Caco-2 (cell line): ENCODE data around the gene TRPV3. TPM values are rescaled to one million over a fixed set of nuclear protein-coding genes. Genes with fewer than 3 reads are reported as not detected.
"Not testable (repeated sequence)": the region's sequence is repeated elsewhere in the genome, so short reads cannot be mapped to it uniquely, and the experiment has no call there.

Experiments
- BruUV-seq: library from RNA; stranded (reverse); fragments of 400-500 nt; replicated peaks from 2 replicates; lab custom pipeline; 2021; lab: Mats Ljungman, UMichigan
- CTCF ChIA-PET: fragments of 300-600 bp; sonication (Branson Sonifier 250); formaldehyde crosslinking; loops from one replicate; lab custom pipeline; 2022; ENCODE audit warnings: antibody characterized with exemption; lab: Charles Lee
- POLR2A ChIA-PET: fragments of 300-600 bp; sonication (Branson Sonifier 250); formaldehyde crosslinking; loops from one replicate; lab custom pipeline; 2022; ENCODE audit warnings: antibody characterized with exemption; lab: Charles Lee
- DNase-seq, 2 experiments: peaks; one replicate each; pipeline versions ENCODE4 v3.0.0 to v3.0.0-alpha.2; 2020 to 2022
- H3K27me3 ChIP-seq: replicated peaks from 2 replicates; pipeline ENCODE4 v1.6.0; 2011; ENCODE audit warnings: low read length; ENCODE audit not compliant: control insufficient read depth, insufficient read depth
- H3K36me3 ChIP-seq: 2 replicates; pipeline ENCODE4 v1.5.1; 2011; ENCODE audit warnings: low read length; ENCODE audit not compliant: control insufficient read depth, insufficient read depth
- H3K4me1 ChIP-seq: fragments of 250-450 bp; sonication (Bioruptor Pico); 2 replicates; pipeline ENCODE4 v1.5.1; 2020; ENCODE audit warnings: mild to moderate bottlenecking
- H3K4me3 ChIP-seq: 2 replicates; pipeline ENCODE4 v1.5.1; 2011; ENCODE audit warnings: low read depth, mild to moderate bottlenecking, control low read depth, low read length
- H3K9me3 ChIP-seq: fragments of 250-450 bp; sonication (Bioruptor Pico); 2 replicates; pipeline ENCODE4 v1.5.1; 2020; ENCODE audit warnings: mild to moderate bottlenecking, moderate library complexity
- H3K27ac Mint-ChIP-seq: one replicate; pipeline ENCODE4 v1.8.0; 2022; ENCODE audit warnings: mixed read lengths; ENCODE audit not compliant: unreplicated experiment
- H3K27me3 Mint-ChIP-seq: one replicate; pipeline ENCODE4 v1.8.0; 2022; ENCODE audit warnings: mixed read lengths; ENCODE audit not compliant: insufficient read depth, unreplicated experiment
- H3K36me3 Mint-ChIP-seq: one replicate; pipeline ENCODE4 v1.8.0; 2022; ENCODE audit warnings: mild to moderate bottlenecking, mixed read lengths; ENCODE audit not compliant: insufficient read depth, unreplicated experiment
- H3K4me1 Mint-ChIP-seq: one replicate; pipeline ENCODE4 v1.8.0; 2022; ENCODE audit warnings: low read depth, mixed read lengths; ENCODE audit not compliant: unreplicated experiment
- H3K4me3 Mint-ChIP-seq: one replicate; pipeline ENCODE4 v1.8.0; 2022; ENCODE audit warnings: mild to moderate bottlenecking, moderate library complexity, mixed read lengths; ENCODE audit not compliant: unreplicated experiment
- H3K9me3 Mint-ChIP-seq: one replicate; pipeline ENCODE4 v1.8.0; 2022; ENCODE audit warnings: mixed read lengths; ENCODE audit not compliant: unreplicated experiment
- CTCF ChIP-seq, 2 experiments: fragments of 200-600 bp in 1 of 2; IDR thresholded peaks; 1 replicate in 1 of 2; 2 replicates in 1 of 2; pipeline versions ENCODE4 v1.5.1 to v1.8.0; 2011 to 2022; ENCODE audit warnings: antibody characterized with exemption in 1 of 2, control low read depth in 1 of 2, inconsistent platforms in 1 of 2, low read depth in 1 of 2, low read length in 1 of 2, mild to moderate bottlenecking in 1 of 2, moderate library complexity in 1 of 2; ENCODE audit not compliant: insufficient read depth in 1 of 2, severe bottlenecking in 1 of 2, unreplicated experiment in 1 of 2
- intact Hi-C: fragments of 100-400 bp; cut with micrococcal nuclease; formaldehyde crosslinking; loops from one replicate; pipeline ENCODE4 v1.10.0; 2022; ENCODE audit not compliant: unreplicated experiment
- total RNA-seq: library from RNA; stranded (reverse); gene quantifications from 2 replicates; pipeline ENCODE4 v1.2.3, GENCODE V29; 2022

The TRPV3 gene
- total RNA-seq, 1 experiment from 2014 or later: 8.4 TPM

GRCh38 chr17:3566551-3566950 is 8.9 kb upstream of the TRPV3 start:
- Histone ChIP-seq H3K4me3 (no peak overlapping the region), H3K4me1 (no peaks in the 10 kb centered on the region), H3K9me3 (no peaks in the 10 kb centered on the region), H3K27me3 (no peaks in the 10 kb centered on the region), H3K36me3 (no peaks in the 10 kb centered on the region)
- Mint-ChIP-seq H3K9me3 (no peaks in the 10 kb centered on the region), H3K4me3 (no peak overlapping the region), H3K36me3 (no peaks in the 10 kb centered on the region), H3K4me1 (no peaks in the 10 kb centered on the region), H3K27ac (no peak overlapping the region), H3K27me3 (no peaks in the 10 kb centered on the region)
- intact Hi-C loops: no loop called here
- ChIA-PET POLR2A (no interaction called here), CTCF (no interaction called here)
- TF ChIP-seq CTCF (IDR thresholded peaks at IDR 0.05; ENCODE audit: insufficient read depth in 1 of 2, low read depth in 1 of 2, low read length in 1 of 2, severe bottlenecking in 1 of 2, unreplicated experiment in 1 of 2): no peak
- BruUV-seq: no TSS peak
- no peak for DNase-seq

- no TSS peak for BruUV-seq
- DNase-seq: no peak
- Mint-ChIP-seq H3K4me3 (no peak overlapping the region), H3K36me3 (no peaks in the 10 kb centered on the region), H3K27me3 (no peaks in the 10 kb centered on the region), H3K4me1 (no peaks in the 10 kb centered on the region), H3K9me3 (no peaks in the 10 kb centered on the region), H3K27ac (no peak overlapping the region)
- no peak overlapping the region for H3K4me3 ChIP-seq
- CTCF ChIA-PET: no interaction called here
- POLR2A ChIA-PET: no interaction called here
- H3K36me3 ChIP-seq: no peaks in the 10 kb centered on the region
- no peaks in the 10 kb centered on the region for H3K27me3 ChIP-seq
- H3K9me3 ChIP-seq: no peaks in the 10 kb centered on the region
- H3K4me1 ChIP-seq: no peaks in the 10 kb centered on the region
- intact Hi-C loops: no loop called here
- no peak for TF ChIP-seq CTCF (IDR thresholded peaks at IDR 0.05; ENCODE audit: insufficient read depth in 1 of 2, low read depth in 1 of 2, low read length in 1 of 2, severe bottlenecking in 1 of 2, unreplicated experiment in 1 of 2)
Observed at GRCh38 chr17:3565143-3565542, 7.5 kb upstream of the TRPV3 start.

GRCh38 chr17:3564241-3564640 is 6.6 kb upstream of the TRPV3 start:
- H3K4me3 ChIP-seq, H3K27ac Mint-ChIP-seq, BruUV-seq, H3K27me3 ChIP-seq, H3K36me3 Mint-ChIP-seq, intact Hi-C loops, CTCF ChIA-PET, H3K9me3 ChIP-seq, H3K36me3 ChIP-seq, H3K4me1 ChIP-seq, H3K9me3 Mint-ChIP-seq, H3K4me1 Mint-ChIP-seq, POLR2A ChIA-PET, DNase-seq, H3K27me3 Mint-ChIP-seq, H3K4me3 Mint-ChIP-seq: not testable (repeated sequence)

- TF ChIP-seq CTCF (IDR thresholded peaks at IDR 0.05; ENCODE audit: insufficient read depth in 1 of 2, low read depth in 1 of 2, low read length in 1 of 2, severe bottlenecking in 1 of 2, unreplicated experiment in 1 of 2): no peak
- CTCF ChIA-PET: no interaction called here
- no peak for DNase-seq
- H3K9me3 Mint-ChIP-seq: no peaks in the 10 kb centered on the region
- Histone ChIP-seq H3K4me3 (no peak overlapping the region), H3K36me3 (no peaks in the 10 kb centered on the region), H3K27me3 (no peaks in the 10 kb centered on the region), H3K4me1 (no peaks in the 10 kb centered on the region), H3K9me3 (no peaks in the 10 kb centered on the region)
- no peak overlapping the region for H3K4me3 Mint-ChIP-seq
- BruUV-seq: no TSS peak
- H3K27me3 Mint-ChIP-seq: no peaks in the 10 kb centered on the region
- H3K4me1 Mint-ChIP-seq: peaks cover 6% of the 10 kb centered on the region
- intact Hi-C loops: no loop called here
- H3K36me3 Mint-ChIP-seq: no peaks in the 10 kb centered on the region
- H3K27ac Mint-ChIP-seq: no peak overlapping the region
- POLR2A ChIA-PET: no interaction called here
Observed at GRCh38 chr17:3559270-3559645, 1.6 kb upstream of the TRPV3 start.
